Ammon's horn (tissue), 1 donor: Measurements from ENCODE around the gene AKT3.
"Not testable (repeated sequence)": the region's sequence is repeated elsewhere in the genome, so short reads cannot be mapped to it uniquely, and the experiment has no call there.

Experiments
- DNase-seq: peaks from one replicate; pipeline ENCODE4 v3.0.0-alpha.2; 2016; ENCODE audit warnings: low spot score

Gene AKT3

GRCh38 chr1:243850202-243850451 is at the start of gene AKT3:
TSS of gene AKT3 (minus strand) at chr1:243850243. CDS start at chr1:243843170, 7,073 bp downstream.
- DNase-seq = peak; percentile 82

- no peak for DNase-seq
Observed at GRCh38 chr1:243898278-243898677, 48.2 kb upstream of the AKT3 start.

DNA sequence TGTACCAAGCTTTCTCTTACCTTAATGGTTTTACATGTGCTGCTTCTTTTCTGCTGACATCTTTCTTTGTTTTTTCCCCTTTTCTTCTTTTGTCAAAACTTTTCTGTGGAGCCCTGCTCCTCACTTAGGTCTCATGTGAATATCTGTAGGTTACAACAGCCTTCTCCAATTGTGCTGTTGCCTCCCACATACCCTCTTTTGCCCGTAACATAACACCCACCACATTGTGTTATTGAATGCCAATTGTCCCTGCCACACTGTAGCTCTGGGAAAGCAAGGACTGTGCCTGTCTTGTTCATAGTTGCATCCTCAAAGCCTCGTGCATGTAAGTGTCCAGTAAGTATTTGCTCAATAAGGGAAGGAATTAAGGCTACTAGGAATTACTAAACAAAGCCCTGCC is 46.3 kb upstream of the AKT3 start:
- peak; percentile 21 for DNase-seq

- DNase-seq = no peak
Observed at GRCh38 chr1:243892456-243892855, 42.4 kb upstream of the AKT3 start.

- no peak for DNase-seq
Observed at GRCh38 chr1:243890576-243890975, 40.5 kb upstream of the AKT3 start.

DNA sequence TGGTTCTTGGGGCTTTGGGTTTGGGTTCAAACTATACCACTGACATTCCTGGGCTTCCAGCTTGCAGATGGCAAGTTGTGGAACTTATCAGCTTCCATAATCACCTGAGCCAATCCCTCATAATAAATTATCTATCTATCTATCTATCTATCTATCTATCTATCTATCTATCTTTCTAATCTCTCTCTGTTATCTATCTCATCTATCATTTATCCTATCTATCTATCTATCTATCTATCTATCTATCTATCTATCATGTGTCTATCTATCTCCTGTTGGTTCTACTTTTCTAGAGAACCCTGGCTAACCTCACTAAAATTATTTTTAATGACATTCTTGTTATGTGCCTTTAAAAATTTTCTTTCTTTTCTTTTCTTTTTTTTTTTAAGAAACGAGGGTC is 35.8 kb upstream of the AKT3 start:
- DNase-seq = no peak

- DNase-seq = no peak
Observed at GRCh38 chr1:243884603-243885002, 34.6 kb upstream of the AKT3 start.

- DNase-seq = no peak
Observed at GRCh38 chr1:243883551-243883950, 33.5 kb upstream of the AKT3 start.

DNA sequence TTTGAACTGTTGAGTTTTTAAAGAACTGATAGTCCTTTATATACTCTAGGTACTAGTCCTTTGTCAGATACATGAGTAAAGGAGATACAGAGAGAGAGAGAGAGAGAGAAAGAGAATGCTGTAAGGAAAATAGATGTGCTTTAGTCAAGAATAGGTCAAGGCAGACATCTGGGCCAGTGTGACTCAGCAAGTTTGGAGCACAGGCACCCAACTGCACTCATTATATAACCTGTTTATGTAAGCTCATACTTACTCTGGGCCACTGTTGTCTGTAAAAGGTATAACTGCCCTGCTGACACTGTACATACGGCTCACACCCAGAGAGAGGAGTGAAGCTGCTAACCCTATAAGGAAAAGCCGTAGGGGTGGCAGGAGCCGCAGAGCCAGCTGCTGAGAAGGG is 32.2 kb upstream of the AKT3 start:
- no peak for DNase-seq

DNA sequence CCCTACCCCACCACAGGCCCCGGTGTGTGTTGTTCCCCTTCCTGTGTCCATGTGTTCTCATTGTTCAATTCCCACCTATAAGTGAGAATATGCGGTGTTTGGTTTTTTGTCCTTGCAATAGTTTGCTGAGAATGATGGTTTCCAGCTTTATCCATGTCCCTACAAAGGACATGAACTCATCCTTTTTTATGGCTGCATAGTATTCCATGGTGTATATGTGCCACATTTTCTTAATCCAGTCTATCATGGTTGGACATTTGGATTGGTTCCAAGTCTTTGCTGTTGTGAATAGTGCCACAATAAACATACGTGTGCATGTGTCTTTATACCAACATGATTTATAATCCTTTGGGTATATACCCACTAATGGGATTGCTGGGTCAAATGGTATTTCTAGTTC is 27.0 kb upstream of the AKT3 start:
- DNase-seq = not testable (repeated sequence)

DNA sequence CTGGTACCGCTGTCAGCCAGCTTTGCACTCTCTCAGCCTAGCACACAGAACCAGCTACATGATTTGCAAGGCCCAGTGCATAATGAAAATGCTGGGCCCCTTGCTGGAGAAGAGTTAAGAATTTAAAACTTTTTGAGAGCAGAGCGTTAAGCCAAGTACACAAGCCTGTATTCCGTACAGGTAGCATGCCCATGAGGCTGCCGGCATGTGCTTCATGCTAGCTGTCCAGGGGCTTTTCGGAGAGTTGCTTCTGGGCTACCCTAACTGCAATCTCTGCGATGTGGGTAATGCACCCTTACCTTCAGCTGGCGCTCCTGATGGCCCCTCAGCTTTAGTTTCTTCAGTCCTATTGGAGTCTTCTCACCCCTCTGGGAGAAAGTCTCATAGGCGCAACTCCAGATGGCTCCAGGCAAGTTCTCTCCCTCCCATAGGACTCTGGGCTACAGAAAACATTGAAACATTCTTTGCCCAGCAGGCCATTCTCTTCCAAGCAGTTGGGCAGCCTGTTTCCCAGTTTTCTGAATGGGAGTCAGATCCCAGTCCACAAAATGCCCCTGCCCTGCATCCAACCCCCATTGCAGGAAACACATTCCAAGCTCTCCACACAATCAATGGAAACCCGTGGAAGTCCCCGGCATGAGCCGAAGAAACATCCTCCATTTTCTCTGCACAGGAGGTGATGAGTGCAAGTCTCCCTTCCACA is 5.7 kb upstream of the AKT3 start:
- peak; percentile 23 for DNase-seq

GRCh38 chr1:243851765-243852164 is 1.7 kb upstream of the AKT3 start:
- DNase-seq = no peak

DNA sequence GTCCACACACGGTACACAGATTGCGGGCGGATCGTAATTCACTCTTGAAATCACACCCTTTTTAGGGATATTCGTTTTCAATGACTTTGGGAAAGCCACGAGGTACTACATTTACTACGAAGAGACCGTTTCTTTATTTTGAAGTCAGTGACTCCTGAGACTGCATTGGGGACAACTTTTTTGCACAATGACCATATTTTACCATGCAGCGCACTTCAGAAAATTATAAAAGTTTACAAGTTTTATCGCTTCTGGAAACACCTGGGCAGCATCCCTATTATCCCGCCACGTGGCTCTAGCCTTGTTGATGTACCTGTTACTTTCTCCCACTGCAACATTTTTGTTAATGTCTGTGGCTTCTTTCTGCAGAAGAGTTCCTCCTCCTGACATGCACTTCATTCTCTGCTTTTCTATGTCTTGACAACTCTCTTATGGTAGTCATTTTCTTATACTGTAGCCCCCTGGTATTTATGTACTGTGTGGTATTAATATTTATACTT is 1.3 kb upstream of the AKT3 start:
- DNase-seq = no peak

DNA sequence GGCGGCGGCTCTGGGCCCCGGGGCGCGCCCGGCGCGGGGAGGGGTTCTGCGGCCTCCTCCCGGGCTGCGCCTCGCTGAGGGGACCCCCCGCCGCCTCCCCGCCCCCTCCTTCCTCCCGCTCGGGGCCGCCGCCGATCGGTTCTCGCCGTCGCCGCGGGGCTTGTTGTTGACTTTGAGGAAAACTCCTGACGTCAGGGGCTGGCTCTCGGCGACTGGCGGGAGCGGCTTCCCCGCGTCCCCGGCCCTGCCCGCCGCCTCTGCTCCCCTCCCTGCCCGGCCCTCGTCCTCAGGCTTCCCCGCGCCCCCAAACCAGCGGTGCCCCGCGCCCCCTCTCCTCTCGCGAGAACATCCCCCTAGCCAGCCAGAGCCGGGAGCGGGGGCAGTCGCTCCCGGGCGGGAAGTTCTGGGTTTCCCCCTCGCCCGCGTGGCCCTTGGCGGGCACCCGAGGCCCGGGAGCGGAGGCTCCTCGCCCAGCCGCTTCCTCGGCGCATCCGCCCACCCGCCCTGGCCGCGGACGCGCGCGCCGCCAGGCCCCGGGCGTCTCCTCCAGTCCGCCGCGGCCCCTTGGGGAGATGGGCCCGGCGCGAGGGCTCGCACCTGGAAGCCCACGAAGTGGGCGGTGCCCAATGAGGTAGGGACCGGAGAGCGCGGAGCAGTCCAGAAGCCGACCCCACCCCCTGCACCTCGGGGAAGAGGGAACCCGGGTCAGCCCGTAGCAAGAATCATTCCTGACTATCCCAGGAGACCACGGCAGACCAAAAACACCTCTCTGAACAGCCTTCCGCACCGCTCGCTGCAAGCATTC is 611 bp upstream of the AKT3 start:
- peak; percentile 83 for DNase-seq

- DNase-seq = peak; percentile 64
Observed at GRCh38 chr1:243849421-243850201, 432 bp downstream of the AKT3 start.

DNA sequence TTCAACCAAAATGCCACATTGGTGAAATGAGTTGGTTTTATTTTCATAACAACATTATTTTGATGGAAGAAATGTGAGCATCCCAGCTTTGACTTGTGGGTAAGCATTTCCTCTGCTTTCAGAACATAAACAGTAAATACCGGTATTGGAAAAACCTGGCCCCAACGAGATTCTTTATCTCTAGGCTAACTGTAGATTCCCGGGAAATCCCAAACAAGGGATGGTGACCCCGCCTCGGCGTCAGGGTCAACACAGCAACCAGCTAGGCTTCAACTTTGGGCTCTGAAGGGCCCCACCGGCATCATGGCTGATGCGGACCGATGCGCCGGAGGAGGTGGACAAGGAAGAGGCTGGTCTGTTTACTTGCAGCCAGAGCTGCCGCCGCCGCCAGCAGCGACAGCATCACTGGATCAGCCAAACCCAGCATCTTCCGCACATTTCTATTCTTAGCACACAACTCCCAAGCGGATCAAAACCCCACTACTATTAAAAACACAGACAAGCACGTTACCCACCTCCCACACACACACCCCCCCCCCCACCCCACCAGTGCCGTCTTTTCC is 1.1 kb downstream of the AKT3 start:
- DNase-seq = peak; percentile 85

GRCh38 chr1:243848165-243848857 is 1.7 kb downstream of the AKT3 start:
- no peak for DNase-seq

- DNase-seq = no peak
Observed at GRCh38 chr1:243846761-243847160, 3.3 kb downstream of the AKT3 start.

- DNase-seq = no peak
Observed at GRCh38 chr1:243845888-243846287, 4.2 kb downstream of the AKT3 start.

GRCh38 chr1:243844186-243844585 is 5.9 kb downstream of the AKT3 start:
- no peak for DNase-seq

GRCh38 chr1:243842978-243843511 is 7.0 kb downstream of the AKT3 start:
- no peak for DNase-seq

GRCh38 chr1:243842161-243842560 is 7.9 kb downstream of the AKT3 start:
- no peak for DNase-seq
